Ovary (tissue), 3 donors: ENCODE measurements around the gene MGAT5.

Source experiments
- CTCF ChIP-seq, 3 donors: fragments of 450-650 bp in 2 of 3; fragments of 200-600 bp in 1 of 3; IDR thresholded peaks; one replicate each; pipeline versions ENCODE4 v1.5.1 to v1.8.0; 2016 to 2022; ENCODE audit warnings: antibody characterized with exemption in 3 of 3, mild to moderate bottlenecking in 1 of 3
- EP300 ChIP-seq: sonication (generic); formaldehyde crosslinking; IDR thresholded peaks from one replicate; pipeline ENCODE4 v1.6.1; 2017; ENCODE audit warnings: antibody characterized with exemption
- donor health status: DM: no; HTN: no; CAD: no.

GRCh38 chr2:134327367-134327766, 73.5 kb downstream of the MGAT5 start:
- TF ChIP-seq EP300 (no peak), CTCF (IDR thresholded peaks at IDR 0.05) (no peak)
